HG03565 (cell line): ENCODE results near the gene ITGBL1.

Experiments used
- ATAC-seq: cut with Tn5 transposase; IDR thresholded peaks from one replicate; pipeline ENCODE4 v1.9.1; 2021; ENCODE audit warnings: mild to moderate bottlenecking, moderate library complexity; ENCODE audit not compliant: unreplicated experiment

ITGBL1 gene

DNA sequence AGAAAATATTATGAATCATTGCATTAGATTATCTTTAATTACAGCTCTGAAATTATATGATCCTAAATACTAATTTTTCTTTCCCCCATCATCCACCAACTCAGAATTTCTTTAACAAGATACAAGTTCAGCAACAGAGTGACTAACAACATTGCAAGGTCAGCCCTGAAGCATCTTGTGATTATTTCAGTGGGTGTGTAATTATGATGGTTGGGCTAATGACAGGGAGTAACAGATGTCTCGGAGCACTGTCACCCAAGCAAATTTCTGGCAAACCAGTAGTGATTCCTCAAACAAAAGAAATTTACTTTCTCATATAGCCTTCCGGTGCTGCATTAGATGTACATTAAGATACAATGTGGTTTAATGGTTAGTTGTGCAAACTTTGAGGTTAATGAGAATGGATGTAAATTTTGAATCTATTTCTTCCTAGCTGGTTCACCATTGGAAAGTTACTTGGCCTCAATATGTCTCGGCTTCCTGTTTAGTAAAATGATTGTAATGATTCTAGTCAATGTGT is 238.9 kb downstream of the ITGBL1 start:
- no peak for ATAC-seq

- no peak for ATAC-seq
Observed at GRCh38 chr13:101695870-101696516, 243.5 kb downstream of the ITGBL1 start.

- ATAC-seq: no peak
Observed at GRCh38 chr13:101697745-101698144, 245.3 kb downstream of the ITGBL1 start.

GRCh38 chr13:101698400-101698799 is 245.9 kb downstream of the ITGBL1 start:
- ATAC-seq: no peak

DNA sequence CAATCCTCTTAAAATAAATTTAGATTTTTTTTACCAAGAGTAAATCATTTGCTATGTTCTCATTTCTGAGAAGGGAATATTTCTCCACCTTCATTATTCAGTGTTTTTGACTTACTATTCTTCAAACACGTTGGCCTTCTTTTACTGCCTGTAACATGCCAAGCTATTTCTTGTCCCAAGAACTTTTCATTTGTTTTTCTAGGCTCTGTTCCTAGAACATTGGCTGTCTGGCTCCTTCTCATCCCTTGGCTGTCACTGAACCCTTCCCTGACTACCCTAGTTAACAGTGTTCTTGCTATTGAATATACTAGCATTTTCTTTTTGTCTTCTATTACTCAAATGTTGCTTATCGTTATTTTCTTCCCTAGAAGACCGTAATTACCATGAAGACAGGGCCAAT is 248.1 kb downstream of the ITGBL1 start:
- ATAC-seq: no peak

GRCh38 chr13:101703081-101703480 is 250.6 kb downstream of the ITGBL1 start:
- no peak for ATAC-seq

DNA sequence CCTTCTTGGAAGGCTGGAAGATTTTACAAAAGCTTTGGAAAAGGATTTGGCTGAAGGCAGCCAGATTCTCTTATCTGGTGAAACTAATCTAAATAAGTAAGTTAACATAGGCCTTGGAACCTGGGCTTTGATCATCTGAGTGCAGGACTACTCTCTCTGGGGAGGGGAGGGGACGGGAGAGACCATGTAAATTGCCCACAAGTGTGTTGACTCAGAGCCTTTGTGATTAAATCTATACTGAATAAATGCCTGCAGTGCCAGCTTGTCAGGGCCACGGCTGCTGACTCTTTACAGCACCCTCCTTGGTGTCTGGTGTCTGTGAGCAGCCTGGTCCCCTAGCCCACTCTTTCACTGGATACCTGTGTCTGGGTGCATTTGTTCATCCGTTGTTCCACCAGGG is 251.4 kb downstream of the ITGBL1 start:
- ATAC-seq: no peak

- ATAC-seq: no peak
Observed at GRCh38 chr13:101706651-101707050, 254.2 kb downstream of the ITGBL1 start.

- ATAC-seq: no peak
Observed at GRCh38 chr13:101707659-101708058, 255.2 kb downstream of the ITGBL1 start.

- no peak for ATAC-seq
Observed at GRCh38 chr13:101708115-101708514, 255.6 kb downstream of the ITGBL1 start.

- no peak for ATAC-seq
Observed at GRCh38 chr13:101709952-101710351, 257.5 kb downstream of the ITGBL1 start.

GRCh38 chr13:101711307-101712025 is 259.0 kb downstream of the ITGBL1 start:
- no peak for ATAC-seq

DNA sequence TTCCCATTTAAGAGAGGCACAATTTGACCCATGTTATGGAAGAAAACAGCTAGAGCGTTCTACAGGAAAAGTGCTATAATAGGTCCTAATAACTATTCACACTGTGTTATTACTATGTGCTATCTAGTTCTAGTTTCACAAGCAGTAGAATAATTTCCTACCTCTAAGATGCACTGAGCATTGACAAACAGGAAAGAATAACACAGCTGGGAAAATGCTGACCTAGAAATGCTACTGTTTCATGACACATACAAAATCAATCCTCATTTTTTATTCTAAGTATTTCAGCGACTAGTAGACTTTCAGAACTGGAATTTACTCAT is 259.5 kb downstream of the ITGBL1 start:
- ATAC-seq: no peak

DNA sequence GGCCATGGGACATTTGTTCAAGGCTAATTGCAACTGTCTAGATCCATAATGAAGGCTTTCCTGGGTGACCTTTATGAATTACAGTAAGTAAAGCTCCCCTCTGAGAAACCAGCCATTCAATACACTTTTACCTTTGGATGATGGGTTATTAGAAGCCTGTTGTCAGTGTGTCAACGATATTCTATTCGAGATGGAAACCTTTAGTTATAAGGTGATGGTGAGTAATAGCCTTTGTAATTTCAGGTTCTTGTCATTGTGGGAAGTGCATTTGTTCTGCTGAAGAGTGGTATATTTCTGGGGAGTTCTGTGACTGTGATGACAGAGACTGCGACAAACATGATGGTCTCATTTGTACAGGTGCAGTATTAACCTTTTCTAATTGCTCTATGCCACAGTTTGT is 261.7 kb downstream of the ITGBL1 start:
- ATAC-seq: no peak

- ATAC-seq: no peak
Observed at GRCh38 chr13:101717353-101717752, 264.9 kb downstream of the ITGBL1 start.

- ATAC-seq: no peak
Observed at GRCh38 chr13:101718496-101718895, 266.0 kb downstream of the ITGBL1 start.

- no peak for ATAC-seq
Observed at GRCh38 chr13:101726681-101727080, 274.2 kb downstream of the ITGBL1 start.

DNA sequence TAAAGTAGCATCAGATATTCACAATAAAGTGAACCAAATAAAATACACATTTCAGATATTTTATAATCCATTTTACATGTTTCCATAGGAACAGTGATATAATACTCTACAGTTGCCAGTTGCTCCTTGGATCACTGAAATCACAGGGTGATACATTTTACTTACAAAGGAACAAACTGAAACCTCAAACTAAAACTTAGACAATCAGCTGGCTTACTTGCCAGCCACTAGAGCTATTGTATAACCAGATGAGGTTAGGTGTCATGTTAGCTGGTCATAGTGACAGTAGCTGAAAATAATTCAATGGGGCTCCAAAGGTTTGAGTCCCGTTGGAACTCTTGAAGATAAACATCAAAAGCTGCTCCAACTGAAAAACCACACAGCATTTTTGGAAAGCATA is 274.6 kb downstream of the ITGBL1 start:
- no peak for ATAC-seq

DNA sequence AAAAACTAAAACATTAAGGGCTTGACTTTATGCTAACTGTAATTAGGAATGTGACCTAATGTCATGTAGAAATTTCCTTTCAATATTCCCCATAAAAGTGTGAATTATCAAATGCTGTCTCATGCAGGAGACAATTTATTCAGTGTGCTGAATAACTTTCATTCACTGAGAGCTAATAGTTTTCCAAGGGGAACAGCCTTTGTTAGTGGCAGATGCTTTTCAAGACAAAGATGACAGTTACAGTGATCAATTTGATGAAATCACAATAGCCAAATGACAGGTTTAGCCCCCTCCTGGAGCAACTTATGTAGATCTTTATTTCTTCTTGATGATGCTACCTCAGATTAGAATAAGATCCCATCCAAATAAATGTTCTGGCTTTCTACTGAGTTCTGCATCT is 275.5 kb downstream of the ITGBL1 start:
- no peak for ATAC-seq

DNA sequence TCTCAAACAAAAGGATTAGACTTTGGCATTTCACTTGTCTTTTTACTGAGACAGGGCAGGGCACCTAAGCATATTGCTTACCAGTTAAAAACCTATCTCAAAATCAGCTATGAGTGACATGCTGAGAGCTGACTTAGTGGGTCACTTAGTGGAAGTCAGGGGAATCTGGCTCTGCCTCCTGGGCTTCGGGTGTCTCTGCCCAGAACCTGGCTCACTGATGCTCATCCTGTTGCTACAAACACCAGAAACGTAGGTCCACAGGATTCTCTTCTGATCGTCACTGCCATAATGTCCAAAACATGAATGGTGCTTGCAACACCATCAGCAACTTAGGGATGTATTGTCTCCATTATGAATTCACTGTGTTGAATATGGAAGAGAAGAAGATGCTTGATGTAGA is 276.1 kb downstream of the ITGBL1 start:
- ATAC-seq: no peak

GRCh38 chr13:101730420-101731000 is 278.0 kb downstream of the ITGBL1 start:
- no peak for ATAC-seq

- no peak for ATAC-seq
Observed at GRCh38 chr13:101736566-101736965, 284.1 kb downstream of the ITGBL1 start.
